GM12874 (cell line): ENCODE data around the gene GPR89B.

Experiments used
- TF ChIP-seq, protein P1 (sequence below): IDR thresholded peaks from 2 replicates; pipeline ENCODE4 v1.5.1; 2011; ENCODE audit warnings: low read depth, mild to moderate bottlenecking, control low read depth, low read length, moderate library complexity; ENCODE audit not compliant: insufficient read depth

The GPR89B gene

DNA sequence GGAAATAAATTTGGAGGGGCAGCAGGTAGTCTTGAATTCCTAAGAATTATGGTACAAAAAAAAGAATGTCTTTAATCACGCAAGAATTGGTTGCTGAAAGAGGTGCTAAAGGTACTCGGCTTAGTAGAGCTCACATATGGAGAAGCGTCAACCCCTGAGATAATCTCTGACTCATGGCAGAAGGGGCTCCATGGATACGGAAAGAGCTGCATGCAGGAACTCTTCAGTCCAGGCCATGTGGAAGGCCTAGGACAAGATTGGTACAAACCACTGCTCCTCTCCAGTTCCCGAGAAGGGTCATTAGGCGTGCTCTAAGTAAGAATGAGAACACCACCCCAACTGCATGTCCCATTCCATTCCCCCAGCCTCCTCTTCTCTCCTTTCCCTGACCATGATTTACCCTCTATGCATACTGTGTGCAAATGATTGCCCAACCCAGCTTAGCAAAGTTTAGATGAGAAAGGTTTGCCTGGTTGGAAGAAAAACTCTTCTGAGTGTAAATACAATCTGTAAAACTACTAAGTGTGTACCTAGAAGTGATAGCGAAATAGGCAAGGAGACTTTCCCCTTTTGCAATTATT, 14.8 kb upstream of the GPR89B start:
- TF ChIP-seq, protein P1, sequence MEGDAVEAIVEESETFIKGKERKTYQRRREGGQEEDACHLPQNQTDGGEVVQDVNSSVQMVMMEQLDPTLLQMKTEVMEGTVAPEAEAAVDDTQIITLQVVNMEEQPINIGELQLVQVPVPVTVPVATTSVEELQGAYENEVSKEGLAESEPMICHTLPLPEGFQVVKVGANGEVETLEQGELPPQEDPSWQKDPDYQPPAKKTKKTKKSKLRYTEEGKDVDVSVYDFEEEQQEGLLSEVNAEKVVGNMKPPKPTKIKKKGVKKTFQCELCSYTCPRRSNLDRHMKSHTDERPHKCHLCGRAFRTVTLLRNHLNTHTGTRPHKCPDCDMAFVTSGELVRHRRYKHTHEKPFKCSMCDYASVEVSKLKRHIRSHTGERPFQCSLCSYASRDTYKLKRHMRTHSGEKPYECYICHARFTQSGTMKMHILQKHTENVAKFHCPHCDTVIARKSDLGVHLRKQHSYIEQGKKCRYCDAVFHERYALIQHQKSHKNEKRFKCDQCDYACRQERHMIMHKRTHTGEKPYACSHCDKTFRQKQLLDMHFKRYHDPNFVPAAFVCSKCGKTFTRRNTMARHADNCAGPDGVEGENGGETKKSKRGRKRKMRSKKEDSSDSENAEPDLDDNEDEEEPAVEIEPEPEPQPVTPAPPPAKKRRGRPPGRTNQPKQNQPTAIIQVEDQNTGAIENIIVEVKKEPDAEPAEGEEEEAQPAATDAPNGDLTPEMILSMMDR: no peak

DNA sequence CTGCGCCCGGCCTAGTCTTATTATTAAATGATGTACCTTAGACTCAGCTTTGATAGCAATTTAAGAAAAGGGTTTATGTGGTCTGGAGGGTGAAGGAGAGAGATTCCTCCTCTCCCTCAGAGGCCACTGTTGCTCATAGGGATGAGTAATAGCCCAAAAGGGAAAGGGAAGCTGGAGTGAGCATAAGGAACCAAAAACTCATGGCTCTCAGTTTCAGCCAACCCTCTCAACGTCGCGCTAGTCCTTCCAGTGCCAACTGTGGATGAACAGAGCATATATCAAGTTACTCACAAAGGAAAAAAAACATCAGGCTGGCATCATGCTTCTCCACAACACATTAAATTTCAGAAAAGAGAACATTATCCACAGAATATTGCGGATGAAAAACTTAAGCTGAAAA, 8.3 kb upstream of the GPR89B start:
- TF ChIP-seq, protein P1: no peak

DNA sequence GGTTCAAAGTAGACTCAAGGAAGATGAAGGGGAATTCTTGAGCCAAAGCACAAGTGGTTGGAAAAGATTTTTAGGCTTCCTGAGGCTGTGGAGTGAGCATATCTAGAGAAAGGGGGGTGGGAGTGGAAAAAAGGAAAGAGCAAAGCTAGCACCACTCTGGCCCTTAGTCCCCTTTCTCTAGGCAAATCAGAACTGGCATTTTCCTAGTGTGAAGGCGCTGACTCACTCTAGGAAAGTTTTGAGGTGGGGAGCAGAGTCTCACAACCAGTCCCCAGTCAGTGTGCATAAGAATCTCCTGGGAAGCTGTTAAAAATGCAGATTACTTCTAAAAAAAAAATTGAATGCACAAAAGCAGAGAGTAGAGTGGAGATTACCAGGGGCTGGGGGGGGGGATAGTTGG, 3.4 kb upstream of the GPR89B start:
- TF ChIP-seq, protein P1: no peak

DNA sequence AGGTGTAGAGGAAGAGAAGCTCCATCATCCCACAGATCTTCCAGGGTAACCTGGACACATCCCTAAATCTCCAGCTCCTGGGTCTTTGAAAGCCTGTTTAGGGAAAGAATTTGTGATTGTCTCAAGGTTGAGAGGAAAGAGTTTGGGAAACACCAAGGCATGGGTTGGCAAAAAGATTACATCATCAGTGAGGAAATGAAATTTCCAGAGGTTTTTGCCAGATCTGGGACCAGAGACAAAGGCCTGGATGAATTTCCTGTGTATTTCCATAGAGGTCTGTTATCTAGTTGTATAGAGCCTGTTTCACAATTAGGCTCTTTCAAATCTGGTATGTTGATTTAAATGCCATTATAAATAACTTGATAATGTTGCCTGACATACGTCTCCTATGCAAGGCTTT, 82.3 kb downstream of the GPR89B start:
- TF ChIP-seq, protein P1: no peak
